Tibial nerve (tissue), 4 donors: Measurements from ENCODE around the gene MITF.

Experiments
- EP300 ChIP-seq, 2 donors: sonication (generic); formaldehyde crosslinking; IDR thresholded peaks; one replicate each; pipeline ENCODE4 v1.6.1; 2017; ENCODE audit warnings: antibody characterized with exemption in 2 of 2, mild to moderate bottlenecking in 1 of 2
- POLR2A ChIP-seq, 2 donors: fragments of 450-650 bp; IDR thresholded peaks; one replicate each; pipeline ENCODE4 v1.6.1; 2017; ENCODE audit warnings: antibody characterized with exemption in 2 of 2, mild to moderate bottlenecking in 2 of 2, moderate library complexity in 2 of 2
- TF ChIP-seq, protein P1 (sequence below), 5 experiments: fragments of 200-600 bp in 3 of 5; fragments of 450-650 bp in 2 of 5; sonication (generic) in 3 of 5; IDR thresholded peaks; one replicate each; pipeline ENCODE4 v1.5.1; 2016 to 2019; ENCODE audit warnings: antibody characterized with exemption in 5 of 5, mild to moderate bottlenecking in 3 of 5, moderate library complexity in 2 of 5

- TF ChIP-seq EP300 (IDR thresholded peaks at IDR 0.05) (peak in 1 of 2 donors; percentile 47), POLR2A (IDR thresholded peaks at IDR 0.05) (no peak)
- TF ChIP-seq, protein P1, sequence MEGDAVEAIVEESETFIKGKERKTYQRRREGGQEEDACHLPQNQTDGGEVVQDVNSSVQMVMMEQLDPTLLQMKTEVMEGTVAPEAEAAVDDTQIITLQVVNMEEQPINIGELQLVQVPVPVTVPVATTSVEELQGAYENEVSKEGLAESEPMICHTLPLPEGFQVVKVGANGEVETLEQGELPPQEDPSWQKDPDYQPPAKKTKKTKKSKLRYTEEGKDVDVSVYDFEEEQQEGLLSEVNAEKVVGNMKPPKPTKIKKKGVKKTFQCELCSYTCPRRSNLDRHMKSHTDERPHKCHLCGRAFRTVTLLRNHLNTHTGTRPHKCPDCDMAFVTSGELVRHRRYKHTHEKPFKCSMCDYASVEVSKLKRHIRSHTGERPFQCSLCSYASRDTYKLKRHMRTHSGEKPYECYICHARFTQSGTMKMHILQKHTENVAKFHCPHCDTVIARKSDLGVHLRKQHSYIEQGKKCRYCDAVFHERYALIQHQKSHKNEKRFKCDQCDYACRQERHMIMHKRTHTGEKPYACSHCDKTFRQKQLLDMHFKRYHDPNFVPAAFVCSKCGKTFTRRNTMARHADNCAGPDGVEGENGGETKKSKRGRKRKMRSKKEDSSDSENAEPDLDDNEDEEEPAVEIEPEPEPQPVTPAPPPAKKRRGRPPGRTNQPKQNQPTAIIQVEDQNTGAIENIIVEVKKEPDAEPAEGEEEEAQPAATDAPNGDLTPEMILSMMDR (IDR thresholded peaks at IDR 0.05): no peak
Measured at GRCh38 chr3:70000563-70001081, 261.4 kb downstream of the MITF start.
